Body of pancreas (tissue), 4 donors: ENCODE data around the gene PEAK1.

Experiments
- POLR2A ChIP-seq, 3 donors: fragments of 450-650 bp; IDR thresholded peaks; one replicate each; pipeline ENCODE4 v1.6.1; 2016; ENCODE audit warnings: antibody characterized with exemption in 3 of 3, mild to moderate bottlenecking in 2 of 3
- TF ChIP-seq, protein P1 (sequence below), 7 experiments: fragments of 450-650 bp in 4 of 7; fragments of 200-600 bp in 3 of 7; sonication (generic) in 3 of 7; IDR thresholded peaks; one replicate each; pipeline ENCODE4 v1.5.1; 2016 to 2019; ENCODE audit warnings: antibody characterized with exemption in 7 of 7

- TF ChIP-seq, protein P1, sequence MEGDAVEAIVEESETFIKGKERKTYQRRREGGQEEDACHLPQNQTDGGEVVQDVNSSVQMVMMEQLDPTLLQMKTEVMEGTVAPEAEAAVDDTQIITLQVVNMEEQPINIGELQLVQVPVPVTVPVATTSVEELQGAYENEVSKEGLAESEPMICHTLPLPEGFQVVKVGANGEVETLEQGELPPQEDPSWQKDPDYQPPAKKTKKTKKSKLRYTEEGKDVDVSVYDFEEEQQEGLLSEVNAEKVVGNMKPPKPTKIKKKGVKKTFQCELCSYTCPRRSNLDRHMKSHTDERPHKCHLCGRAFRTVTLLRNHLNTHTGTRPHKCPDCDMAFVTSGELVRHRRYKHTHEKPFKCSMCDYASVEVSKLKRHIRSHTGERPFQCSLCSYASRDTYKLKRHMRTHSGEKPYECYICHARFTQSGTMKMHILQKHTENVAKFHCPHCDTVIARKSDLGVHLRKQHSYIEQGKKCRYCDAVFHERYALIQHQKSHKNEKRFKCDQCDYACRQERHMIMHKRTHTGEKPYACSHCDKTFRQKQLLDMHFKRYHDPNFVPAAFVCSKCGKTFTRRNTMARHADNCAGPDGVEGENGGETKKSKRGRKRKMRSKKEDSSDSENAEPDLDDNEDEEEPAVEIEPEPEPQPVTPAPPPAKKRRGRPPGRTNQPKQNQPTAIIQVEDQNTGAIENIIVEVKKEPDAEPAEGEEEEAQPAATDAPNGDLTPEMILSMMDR (IDR thresholded peaks at IDR 0.05), result no peak
- no peak for TF ChIP-seq POLR2A (IDR thresholded peaks at IDR 0.05)
Observed at GRCh38 chr15:77282333-77282732, 137.6 kb downstream of the PEAK1 start.
